NB4 (cell line): ENCODE measurements around the gene GLRA3.

Experiments used
- MYC ChIP-seq: IDR thresholded peaks from 2 replicates; pipeline ENCODE4 v1.6.1; 2011; ENCODE audit warnings: low read depth, low read length
- POLR2A ChIP-seq: IDR thresholded peaks from 2 replicates; pipeline ENCODE4 v1.6.1; 2011; ENCODE audit warnings: mild to moderate bottlenecking; ENCODE audit not compliant: insufficient read length; ENCODE audit errors: extremely low read depth
- TF ChIP-seq, protein P1 (sequence below): IDR thresholded peaks from one replicate; pipeline ENCODE4 v1.5.1; 2012; ENCODE audit warnings: low read depth, low read length
- TF ChIP-seq, protein P2 (sequence below): IDR thresholded peaks from 2 replicates; pipeline ENCODE4 v1.6.1; 2011; ENCODE audit warnings: low read depth, low read length

DNA sequence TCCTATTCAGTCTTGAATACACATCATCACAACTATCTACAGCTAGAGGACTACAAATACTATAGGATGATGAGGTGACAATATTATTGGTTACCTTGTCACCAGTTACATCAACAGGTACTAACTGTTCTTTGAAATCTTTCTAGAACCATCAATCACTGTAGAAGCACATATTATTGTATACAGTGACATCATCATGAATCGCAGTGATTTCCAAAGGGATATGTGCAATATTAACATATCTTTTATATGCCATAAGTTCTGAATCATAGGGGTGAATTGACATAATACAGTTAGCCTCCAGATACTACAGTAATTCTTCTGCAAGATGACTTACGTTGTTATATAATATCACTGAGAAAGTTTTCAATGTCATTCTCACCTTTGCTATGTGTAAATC lies 201.6 kb downstream of the GLRA3 start:
- TF ChIP-seq POLR2A (no peak), MYC (no peak)
- TF ChIP-seq, protein P1, sequence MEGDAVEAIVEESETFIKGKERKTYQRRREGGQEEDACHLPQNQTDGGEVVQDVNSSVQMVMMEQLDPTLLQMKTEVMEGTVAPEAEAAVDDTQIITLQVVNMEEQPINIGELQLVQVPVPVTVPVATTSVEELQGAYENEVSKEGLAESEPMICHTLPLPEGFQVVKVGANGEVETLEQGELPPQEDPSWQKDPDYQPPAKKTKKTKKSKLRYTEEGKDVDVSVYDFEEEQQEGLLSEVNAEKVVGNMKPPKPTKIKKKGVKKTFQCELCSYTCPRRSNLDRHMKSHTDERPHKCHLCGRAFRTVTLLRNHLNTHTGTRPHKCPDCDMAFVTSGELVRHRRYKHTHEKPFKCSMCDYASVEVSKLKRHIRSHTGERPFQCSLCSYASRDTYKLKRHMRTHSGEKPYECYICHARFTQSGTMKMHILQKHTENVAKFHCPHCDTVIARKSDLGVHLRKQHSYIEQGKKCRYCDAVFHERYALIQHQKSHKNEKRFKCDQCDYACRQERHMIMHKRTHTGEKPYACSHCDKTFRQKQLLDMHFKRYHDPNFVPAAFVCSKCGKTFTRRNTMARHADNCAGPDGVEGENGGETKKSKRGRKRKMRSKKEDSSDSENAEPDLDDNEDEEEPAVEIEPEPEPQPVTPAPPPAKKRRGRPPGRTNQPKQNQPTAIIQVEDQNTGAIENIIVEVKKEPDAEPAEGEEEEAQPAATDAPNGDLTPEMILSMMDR: no peak
- TF ChIP-seq, protein P2, sequence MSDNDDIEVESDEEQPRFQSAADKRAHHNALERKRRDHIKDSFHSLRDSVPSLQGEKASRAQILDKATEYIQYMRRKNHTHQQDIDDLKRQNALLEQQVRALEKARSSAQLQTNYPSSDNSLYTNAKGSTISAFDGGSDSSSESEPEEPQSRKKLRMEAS: no peak
